H9 (cell line): Measurements from ENCODE around the gene SGCD. TPM values are rescaled to one million over a fixed set of nuclear protein-coding genes. Genes with fewer than 3 reads are reported as not detected.

Experiments used
- DNase-seq: peaks from one replicate; pipeline ENCODE4 v3.0.0-alpha.2; 2017
- H2AFZ ChIP-seq: one replicate; pipeline ENCODE4 v1.6.1; 2013; ENCODE audit warnings: mild to moderate bottlenecking, low read length, control low read depth, moderate library complexity
- H2AK5ac ChIP-seq: 2 replicates; pipeline ENCODE4 v1.6.1; 2013; ENCODE audit warnings: low read length, control low read depth, mixed read lengths; ENCODE audit not compliant: insufficient read length
- H2BK120ac ChIP-seq: one replicate; pipeline ENCODE4 v1.6.1; 2013; ENCODE audit warnings: low read depth, mild to moderate bottlenecking, low read length, control low read depth, inconsistent platforms; ENCODE audit not compliant: poor library complexity, severe bottlenecking
- H2BK12ac ChIP-seq: 2 replicates; pipeline ENCODE4 v1.6.1; 2013; ENCODE audit warnings: low read length, control low read depth, mixed read lengths, low read depth; ENCODE audit not compliant: insufficient read length
- H2BK15ac ChIP-seq: 2 replicates; pipeline ENCODE4 v1.6.1; 2013; ENCODE audit warnings: low read depth, low read length, control low read depth
- H2BK20ac ChIP-seq: one replicate; pipeline ENCODE4 v1.6.1; 2013; ENCODE audit warnings: low read depth, mild to moderate bottlenecking, low read length, control low read depth, inconsistent platforms; ENCODE audit not compliant: poor library complexity, severe bottlenecking
- H2BK5ac ChIP-seq: 2 replicates; pipeline ENCODE4 v1.6.1; 2013; ENCODE audit warnings: low read length, control low read depth, mixed read lengths; ENCODE audit not compliant: insufficient read length
- H3K14ac ChIP-seq: 2 replicates; pipeline ENCODE4 v1.6.1; 2013; ENCODE audit warnings: low read length, control low read depth; ENCODE audit not compliant: insufficient read depth
- H3K18ac ChIP-seq: 2 replicates; pipeline ENCODE4 v1.6.1; 2013; ENCODE audit warnings: low read depth, mild to moderate bottlenecking, mixed read lengths, low read length, control low read depth; ENCODE audit not compliant: insufficient read length
- H3K23ac ChIP-seq: 2 replicates; pipeline ENCODE4 v1.6.1; 2013; ENCODE audit warnings: low read length, control low read depth, mixed read lengths, low read depth; ENCODE audit not compliant: insufficient read length
- H3K23me2 ChIP-seq: 2 replicates; pipeline ENCODE4 v1.6.1; 2013; ENCODE audit warnings: low read depth, mild to moderate bottlenecking, mixed read lengths, low read length, control low read depth; ENCODE audit not compliant: insufficient read length, poor library complexity, severe bottlenecking
- H3K27ac ChIP-seq: 2 replicates; pipeline ENCODE4 v1.5.1; 2013; ENCODE audit warnings: low read length, control low read depth, mixed read lengths, low read depth; ENCODE audit not compliant: insufficient read length
- H3K27me3 ChIP-seq: 2 replicates; pipeline ENCODE4 v1.6.1; 2013; ENCODE audit warnings: low read length, control low read depth, inconsistent platforms; ENCODE audit not compliant: insufficient read depth
- H3K4ac ChIP-seq: 2 replicates; pipeline ENCODE4 v1.6.1; 2013; ENCODE audit warnings: low read depth, mild to moderate bottlenecking, control low read depth, inconsistent platforms, low read length, moderate library complexity
- H3K4me1 ChIP-seq: 2 replicates; pipeline ENCODE4 v1.6.1; 2013; ENCODE audit warnings: low read length, control low read depth, inconsistent platforms; ENCODE audit not compliant: insufficient read depth
- H3K4me2 ChIP-seq: 2 replicates; pipeline ENCODE4 v1.6.1; 2013; ENCODE audit warnings: low read length, control low read depth, mixed read lengths; ENCODE audit not compliant: insufficient read length, insufficient read depth
- H3K56ac ChIP-seq: 2 replicates; pipeline ENCODE4 v1.6.1; 2013; ENCODE audit warnings: low read depth, mild to moderate bottlenecking, mixed read lengths, low read length, control low read depth; ENCODE audit not compliant: insufficient read length
- H3K79me1 ChIP-seq: 2 replicates; pipeline ENCODE4 v1.6.1; 2013; ENCODE audit warnings: low read depth, mild to moderate bottlenecking, moderate library complexity, low read length, control low read depth, inconsistent platforms; ENCODE audit not compliant: insufficient read depth, poor library complexity, severe bottlenecking
- H3K79me2 ChIP-seq: 2 replicates; pipeline ENCODE4 v1.6.1; 2013; ENCODE audit warnings: low read length, control low read depth, inconsistent platforms; ENCODE audit not compliant: insufficient read depth
- H3K9ac ChIP-seq: 2 replicates; pipeline ENCODE4 v1.6.1; 2013; ENCODE audit warnings: low read length, control low read depth, mixed read lengths; ENCODE audit not compliant: insufficient read length; ENCODE audit errors: extremely low read depth
- H3K9me3 ChIP-seq: one replicate; pipeline ENCODE4 v1.6.1; 2013; ENCODE audit warnings: low read depth, low read length, inconsistent platforms; ENCODE audit not compliant: control insufficient read depth
- H3T11ph ChIP-seq: one replicate; pipeline ENCODE4 v1.6.1; 2013; ENCODE audit warnings: mild to moderate bottlenecking, low read length, control low read depth, inconsistent platforms
- H4K20me1 ChIP-seq: one replicate; pipeline ENCODE4 v1.6.1; 2013; ENCODE audit not compliant: control insufficient read depth, insufficient read length, insufficient read depth
- H4K5ac ChIP-seq: 2 replicates; pipeline ENCODE4 v1.6.1; 2013; ENCODE audit warnings: low read depth, mild to moderate bottlenecking, mixed read lengths, low read length, control low read depth; ENCODE audit not compliant: insufficient read length
- H4K8ac ChIP-seq: replicated peaks from 2 replicates; pipeline ENCODE4 v1.6.1; 2013; ENCODE audit warnings: low read length, control low read depth, mixed read lengths, low read depth; ENCODE audit not compliant: insufficient read length
- H4K91ac ChIP-seq: 2 replicates; pipeline ENCODE4 v1.6.1; 2013; ENCODE audit warnings: low read depth, mild to moderate bottlenecking, moderate library complexity, mixed read lengths, low read length, control low read depth; ENCODE audit not compliant: insufficient read length
- H3K27ac Mint-ChIP-seq, 3 experiments: 2 replicates in 2 of 3; 3 replicates in 1 of 3; pipeline ENCODE4 v1.8.0; 2020 to 2021; ENCODE audit warnings: mixed read lengths in 3 of 3, mild to moderate bottlenecking in 1 of 3, moderate library complexity in 1 of 3
- H3K27me3 Mint-ChIP-seq: 2 replicates; pipeline ENCODE4 v1.8.0; 2021; ENCODE audit warnings: low read depth, mild to moderate bottlenecking, moderate library complexity, mixed read lengths
- H3K36me3 Mint-ChIP-seq, 3 experiments: 2 replicates in 2 of 3; 3 replicates in 1 of 3; pipeline ENCODE4 v1.8.0; 2020 to 2021; ENCODE audit warnings: low read depth in 3 of 3, mixed read lengths in 3 of 3; ENCODE audit not compliant: insufficient read depth in 1 of 3
- H3K4me1 Mint-ChIP-seq, 2 experiments: 2 replicates each; pipeline ENCODE4 v1.8.0; 2020; ENCODE audit warnings: mixed read lengths in 2 of 2
- H3K4me3 Mint-ChIP-seq, 2 experiments: 2 replicates in 1 of 2; 3 replicates in 1 of 2; pipeline ENCODE4 v1.8.0; 2020 to 2021; ENCODE audit warnings: mild to moderate bottlenecking in 2 of 2, mixed read lengths in 2 of 2, moderate library complexity in 1 of 2
- H3K9me3 Mint-ChIP-seq, 2 experiments: 2 replicates in 1 of 2; 3 replicates in 1 of 2; pipeline ENCODE4 v1.8.0; 2020; ENCODE audit warnings: mild to moderate bottlenecking in 2 of 2, mixed read lengths in 2 of 2, moderate library complexity in 1 of 2
- CTCF ChIP-seq: fragments of 200-600 bp; sonication (generic); conservative IDR thresholded peaks from 3 replicates; pipeline ENCODE4 v1.8.0; 2021; ENCODE audit warnings: antibody characterized with exemption, mild to moderate bottlenecking
- WGBS: extraction: QIAGEN DNeasy Blood & Tissue Kit; methylation state at CpG from one replicate; pipeline ENCODE4 v1.1.7; 2013; ENCODE audit warnings: missing lambda C conversion rate, low lambda C conversion rate, mixed read lengths; ENCODE audit not compliant: insufficient read length; ENCODE audit errors: extremely low coverage; 5-methylcytosine and 5-hydroxymethylcytosine counted together
- total RNA-seq: library from RNA; stranded (reverse); gene quantifications from 2 replicates; pipeline ENCODE4 v1.2.1, GENCODE V29; 2021

The SGCD gene
- total RNA-seq, 1 experiment from 2014 or later = 0.11 TPM

- H2BK20ac ChIP-seq = no peak overlapping the region
- no peak overlapping the region for H3T11ph ChIP-seq
- no peaks in the 10 kb centered on the region for H3K23me2 ChIP-seq
- no peak overlapping the region for H2BK15ac ChIP-seq
- no peaks in the 10 kb centered on the region for H3K79me1 ChIP-seq
- H3K9ac ChIP-seq = no peak overlapping the region
- no peak overlapping the region for H4K5ac ChIP-seq
- no CpG with 5 or more reads among the region's 3 CpGs for WGBS
- H4K20me1 ChIP-seq = no peaks in the 10 kb centered on the region
- H3K27me3 Mint-ChIP-seq = no peaks in the 10 kb centered on the region
- H3K4me3 Mint-ChIP-seq = no peak overlapping the region
- H2BK5ac ChIP-seq = no peak overlapping the region
- H2AFZ ChIP-seq = no peak overlapping the region
- no peak overlapping the region for H3K4me2 ChIP-seq
- peaks cover 0 to 3% (median 0%) of the 10 kb centered on the region in 3 experiments; a peak in 2 of 7 replicates for H3K36me3 Mint-ChIP-seq
- H3K27ac Mint-ChIP-seq = no peak overlapping the region
- no peak overlapping the region for H3K4ac ChIP-seq
- no peaks in the 10 kb centered on the region for H3K4me1 ChIP-seq
- no peak overlapping the region for H3K56ac ChIP-seq
- H3K4me1 Mint-ChIP-seq = peaks cover 6 to 8% of the 10 kb centered on the region in 2 experiments; a peak in 3 of 4 replicates
- no peaks in the 10 kb centered on the region; a peak in 2 of 5 replicates for H3K9me3 Mint-ChIP-seq
- H3K18ac ChIP-seq = no peak overlapping the region
- H2AK5ac ChIP-seq = no peak overlapping the region
- H3K23ac ChIP-seq = no peak overlapping the region
- TF ChIP-seq CTCF = no peak
- no peaks in the 10 kb centered on the region for H3K27me3 ChIP-seq
- no peak overlapping the region for H3K27ac ChIP-seq
- H2BK120ac ChIP-seq = no peak overlapping the region
- no peaks in the 10 kb centered on the region for H3K9me3 ChIP-seq
- H4K91ac ChIP-seq = no peak overlapping the region
- DNase-seq = no peak
- H3K79me2 ChIP-seq = no peaks in the 10 kb centered on the region
- no peak overlapping the region for H2BK12ac ChIP-seq
- H4K8ac ChIP-seq = no peak overlapping the region
- H3K14ac ChIP-seq = no peak overlapping the region
Measured at GRCh38 chr5:156405988-156406387, 79.0 kb downstream of the SGCD start.
